ENCODE results near the gene PAFAH2. TPM values are rescaled to one million over a fixed set of nuclear protein-coding genes. Genes with fewer than 3 reads are reported as not detected.

The PAFAH2 gene
- total and polyA plus RNA-seq, 2 of the 8 experiments (the other 6 are each of a cell fraction or from before 2014, with no cell fraction given), result 7.7 to 9.3 TPM

DNA sequence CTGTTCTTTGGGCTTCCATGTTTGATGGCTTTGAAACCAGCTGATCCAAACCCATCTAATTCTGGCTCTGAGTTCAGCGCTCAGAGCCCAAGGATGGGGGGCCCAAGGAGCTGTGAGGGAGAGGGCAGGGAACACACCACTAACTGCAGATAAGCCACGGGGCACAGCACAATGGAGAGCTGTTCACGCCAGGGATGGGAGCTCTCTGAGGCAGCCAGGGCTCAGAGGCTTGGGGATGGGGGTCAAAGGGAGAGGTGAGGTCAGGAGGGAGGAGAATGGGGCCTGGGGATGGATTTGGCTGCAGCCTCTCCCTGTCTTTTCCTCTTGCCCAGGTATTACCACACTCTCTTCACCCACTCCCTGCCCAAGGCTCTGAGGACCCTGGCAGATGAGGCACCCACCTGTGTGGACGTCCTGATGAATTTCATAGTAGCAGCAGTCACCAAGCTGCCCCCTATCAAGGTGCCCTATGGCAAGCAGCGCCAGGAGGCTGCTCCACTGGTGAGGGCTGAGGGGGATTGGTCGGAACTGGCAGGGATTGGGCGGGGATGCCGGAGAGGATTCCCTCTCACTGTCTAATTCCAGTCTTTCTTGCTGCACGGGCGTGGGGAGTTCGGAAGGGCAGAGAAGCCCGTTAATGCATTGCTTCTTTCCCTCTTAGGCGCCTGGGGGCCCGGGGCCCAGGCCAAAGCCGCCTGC is 36.8 kb upstream of the PAFAH2 start (continued):
- TF ChIP-seq NRF1 (IDR thresholded peaks at IDR 0.05; ENCODE audit: low read depth, low read length) (no peak), ASH2L (IDR thresholded peaks at IDR 0.05; ENCODE audit: low read length) (no peak), POLR2A (IDR thresholded peaks at IDR 0.05; ENCODE audit: control extremely low read depth in 1 of 2, low read depth in 2 of 2, low read length in 2 of 2) (no peak), SRF (IDR thresholded peaks at IDR 0.05; ENCODE audit: low read depth, low read length) (no peak), SP1 (IDR thresholded peaks at IDR 0.05; ENCODE audit: low read depth, low read length) (no peak), EZH2 (IDR thresholded peaks at IDR 0.05; ENCODE audit: low read depth, low read length, severe bottlenecking) (no peak), BCL11A (IDR thresholded peaks at IDR 0.05; ENCODE audit: low read depth in 2 of 2, low read length in 2 of 2) (no peak)

All from H1 (cell line).